Suppressor macrophage (primary cell): ENCODE measurements around the gene SLC22A4.

Source experiments
- DNase-seq, 4 experiments: peaks; one replicate each; pipeline ENCODE4 v3.0.0-alpha.2; 2020 to 2022
- total RNA-seq, 17 experiments: gene quantifications; one replicate each; lab custom pipeline; 2026; ENCODE audit warnings: mixed read lengths in 6 of 17, inconsistent platforms in 3 of 17; lab: John Stamatoyannopoulos, UW

SLC22A4 gene
- 1.2 to 8.1 (median 2.1) reads per million in 17 experiments for total RNA-seq

- DNase-seq, result peak; percentile 91 to 96 (median 94)
Measured at GRCh38 chr5:132293992-132294727, at the start of gene SLC22A4. TSS of gene SLC22A4 (plus strand) at chr5:132294394. CDS start at chr5:132294617, 223 bp downstream.

- DNase-seq, result no peak
Measured at GRCh38 chr5:132245593-132245992, 48.6 kb upstream of the SLC22A4 start.

GRCh38 chr5:132246806-132247205 is 47.4 kb upstream of the SLC22A4 start:
- DNase-seq, result no peak

GRCh38 chr5:132250547-132250946 is 43.6 kb upstream of the SLC22A4 start:
- no peak for DNase-seq

- DNase-seq, result no peak
Measured at GRCh38 chr5:132251220-132251725, 42.9 kb upstream of the SLC22A4 start.

GRCh38 chr5:132253008-132253441 is 41.2 kb upstream of the SLC22A4 start:
- peak in 2 of 4 experiments; percentile 18 to 40 for DNase-seq

GRCh38 chr5:132253452-132254320 is 40.5 kb upstream of the SLC22A4 start:
- no peak for DNase-seq

- DNase-seq, result no peak
Measured at GRCh38 chr5:132254321-132254977, 39.7 kb upstream of the SLC22A4 start.

GRCh38 chr5:132256086-132256782 is 38.0 kb upstream of the SLC22A4 start:
- no peak for DNase-seq

GRCh38 chr5:132256783-132257130 is 37.4 kb upstream of the SLC22A4 start:
- no peak for DNase-seq

- peak in 2 of 4 experiments; percentile 24 to 47 for DNase-seq
Measured at GRCh38 chr5:132257131-132258101, 36.8 kb upstream of the SLC22A4 start, which contains the start of gene PDLIM4. TSS of gene PDLIM4 (plus strand) at chr5:132257696. CDS start at chr5:132257735, 39 bp downstream.

GRCh38 chr5:132258102-132259068 is 35.8 kb upstream of the SLC22A4 start:
- peak; percentile 47 to 73 (median 70) for DNase-seq

- DNase-seq, result no peak
Measured at GRCh38 chr5:132259069-132259851, 34.9 kb upstream of the SLC22A4 start.

GRCh38 chr5:132260051-132260450 is 34.1 kb upstream of the SLC22A4 start:
- peak; percentile 41 to 69 (median 60) for DNase-seq

- peak; percentile 82 to 93 (median 90) for DNase-seq
Measured at GRCh38 chr5:132260714-132261551, 33.3 kb upstream of the SLC22A4 start.

GRCh38 chr5:132261881-132262845 is 32.0 kb upstream of the SLC22A4 start:
- no peak for DNase-seq
